Mammary epithelial cell (primary cell): ENCODE results near the gene FHL3.
A peak's percentile ranks its signal among the peaks of the same experiment; 100 is the strongest.
"Not testable (repeated sequence)": the region's sequence is repeated elsewhere in the genome, so short reads cannot be mapped to it uniquely, and the experiment has no call there.

Experiments
- EZH2 ChIP-seq: IDR thresholded peaks from 2 replicates; pipeline ENCODE4 v1.6.1; 2012; ENCODE audit warnings: low read length, inconsistent platforms, borderline replicate concordance
- TF ChIP-seq, protein P1 (sequence below), 2 donors: IDR thresholded peaks in 1 of 2; conservative IDR thresholded peaks in 1 of 2; 2 replicates each; pipeline ENCODE4 v1.5.1; 2011 to 2012; ENCODE audit warnings: inconsistent platforms in 2 of 2, low read length in 2 of 2, mild to moderate bottlenecking in 2 of 2, control low read depth in 1 of 2, low read depth in 1 of 2; ENCODE audit not compliant: insufficient read depth in 1 of 2; ENCODE audit errors: extremely low read depth in 1 of 2

DNA sequence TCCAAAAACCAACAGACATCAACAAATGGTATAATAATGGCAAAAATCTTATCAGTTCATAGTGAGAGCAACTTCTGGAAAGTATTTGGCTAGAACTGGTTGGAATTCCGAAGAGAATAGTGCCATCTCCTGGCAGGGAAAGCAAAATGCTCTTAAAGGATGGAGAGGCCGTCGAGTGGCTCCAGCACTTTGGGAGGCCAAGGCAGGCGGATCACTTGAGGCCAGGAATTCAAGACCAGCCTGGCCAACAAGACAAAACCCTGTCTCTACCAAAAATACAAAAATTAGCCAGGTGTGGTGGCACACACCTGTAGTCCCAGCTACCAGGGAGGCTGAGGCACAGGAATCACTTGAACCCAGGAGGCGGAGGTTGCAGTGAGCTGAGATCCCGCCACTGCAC is 30.2 kb downstream of the FHL3 start:
- TF ChIP-seq, protein P1, sequence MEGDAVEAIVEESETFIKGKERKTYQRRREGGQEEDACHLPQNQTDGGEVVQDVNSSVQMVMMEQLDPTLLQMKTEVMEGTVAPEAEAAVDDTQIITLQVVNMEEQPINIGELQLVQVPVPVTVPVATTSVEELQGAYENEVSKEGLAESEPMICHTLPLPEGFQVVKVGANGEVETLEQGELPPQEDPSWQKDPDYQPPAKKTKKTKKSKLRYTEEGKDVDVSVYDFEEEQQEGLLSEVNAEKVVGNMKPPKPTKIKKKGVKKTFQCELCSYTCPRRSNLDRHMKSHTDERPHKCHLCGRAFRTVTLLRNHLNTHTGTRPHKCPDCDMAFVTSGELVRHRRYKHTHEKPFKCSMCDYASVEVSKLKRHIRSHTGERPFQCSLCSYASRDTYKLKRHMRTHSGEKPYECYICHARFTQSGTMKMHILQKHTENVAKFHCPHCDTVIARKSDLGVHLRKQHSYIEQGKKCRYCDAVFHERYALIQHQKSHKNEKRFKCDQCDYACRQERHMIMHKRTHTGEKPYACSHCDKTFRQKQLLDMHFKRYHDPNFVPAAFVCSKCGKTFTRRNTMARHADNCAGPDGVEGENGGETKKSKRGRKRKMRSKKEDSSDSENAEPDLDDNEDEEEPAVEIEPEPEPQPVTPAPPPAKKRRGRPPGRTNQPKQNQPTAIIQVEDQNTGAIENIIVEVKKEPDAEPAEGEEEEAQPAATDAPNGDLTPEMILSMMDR (conservative IDR thresholded peaks at IDR 0.05 in 1 of 2, IDR thresholded peaks at IDR 0.05 in 1 of 2; ENCODE audit: extremely low read depth in 1 of 2, insufficient read depth in 1 of 2, low read depth in 1 of 2, low read length in 2 of 2) = peak; percentile 38 to 56
- TF ChIP-seq EZH2 = not testable (repeated sequence)
